GM19395 (cell line): ENCODE data around the gene BMF.
"Not testable (repeated sequence)": the region's sequence is repeated elsewhere in the genome, so short reads cannot be mapped to it uniquely, and the experiment has no call there.

ENCODE experiments used
- ATAC-seq: cut with Tn5 transposase; IDR thresholded peaks from one replicate; pipeline ENCODE4 v1.9.1; 2021; ENCODE audit warnings: mild to moderate bottlenecking, moderate library complexity; ENCODE audit not compliant: unreplicated experiment

Gene BMF

GRCh38 chr15:40088929-40089755 is 19.5 kb downstream of the BMF start:
- ATAC-seq = no peak

GRCh38 chr15:40087991-40088928 is 20.4 kb downstream of the BMF start:
- ATAC-seq = no peak

GRCh38 chr15:40087068-40087810 is 21.4 kb downstream of the BMF start:
- no peak for ATAC-seq

GRCh38 chr15:40085266-40085665 is 23.4 kb downstream of the BMF start:
- ATAC-seq = no peak

- no peak for ATAC-seq
Measured at GRCh38 chr15:40084650-40085049, 24.0 kb downstream of the BMF start.

GRCh38 chr15:40082195-40082883 is 26.3 kb downstream of the BMF start:
- ATAC-seq = no peak

- ATAC-seq = no peak
Measured at GRCh38 chr15:40081691-40082194, 26.9 kb downstream of the BMF start.

GRCh38 chr15:40080847-40081246 is 27.8 kb downstream of the BMF start:
- ATAC-seq = no peak

GRCh38 chr15:40080104-40080503 is 28.6 kb downstream of the BMF start:
- ATAC-seq = no peak

GRCh38 chr15:40079456-40079855 is 29.2 kb downstream of the BMF start:
- no peak for ATAC-seq

- ATAC-seq = no peak
Measured at GRCh38 chr15:40075298-40076044, 33.2 kb downstream of the BMF start.

GRCh38 chr15:40074656-40075055 is 34.0 kb downstream of the BMF start:
- not testable (repeated sequence) for ATAC-seq

GRCh38 chr15:40073716-40074490 is 34.8 kb downstream of the BMF start:
- not testable (repeated sequence) for ATAC-seq

- no peak for ATAC-seq
Measured at GRCh38 chr15:40072216-40072990, 36.3 kb downstream of the BMF start.

- ATAC-seq = no peak
Measured at GRCh38 chr15:40070608-40071218, 38.0 kb downstream of the BMF start.

GRCh38 chr15:40070166-40070557 is 38.5 kb downstream of the BMF start:
- no peak for ATAC-seq
